HFFc6 (cell line): Measurements from ENCODE around the gene WNK3. TPM values are rescaled to one million over a fixed set of nuclear protein-coding genes. Genes with fewer than 3 reads are reported as not detected.

Source experiments
- DNase-seq: peaks from one replicate; pipeline ENCODE4 v3.0.0-alpha.2; 2018
- H3K27ac Mint-ChIP-seq: 2 replicates; pipeline ENCODE4 v1.8.0; 2020; ENCODE audit warnings: mild to moderate bottlenecking, mixed read lengths
- H3K27me3 Mint-ChIP-seq: 2 replicates; pipeline ENCODE4 v1.8.0; 2021; ENCODE audit warnings: mild to moderate bottlenecking, moderate library complexity, mixed read lengths; ENCODE audit not compliant: insufficient read depth
- H3K36me3 Mint-ChIP-seq: 2 replicates; pipeline ENCODE4 v1.8.0; 2021; ENCODE audit warnings: low read depth, mixed read lengths
- H3K4me1 Mint-ChIP-seq: 2 replicates; pipeline ENCODE4 v1.8.0; 2020; ENCODE audit warnings: low read depth, mixed read lengths
- H3K4me3 Mint-ChIP-seq: 2 replicates; pipeline ENCODE4 v1.8.0; 2020; ENCODE audit warnings: mild to moderate bottlenecking, moderate library complexity, mixed read lengths
- H3K9me3 Mint-ChIP-seq: 2 replicates; pipeline ENCODE4 v1.8.0; 2020; ENCODE audit warnings: mild to moderate bottlenecking, mixed read lengths
- CTCF ChIP-seq: fragments of 200-600 bp; sonication (generic); IDR thresholded peaks from 2 replicates; pipeline ENCODE4 v1.5.0; 2021; ENCODE audit warnings: antibody characterized with exemption, mild to moderate bottlenecking
- total RNA-seq, 6 experiments: library from RNA; stranded (reverse); fragmentation: NEBNext Ultra II Directional; extraction: Animal tissue kit (Norgen Biotek cat#: 25700); gene quantifications; 2 replicates in 1 of 6; 3 replicates in 5 of 6; pipeline ENCODE4 v1.2.3, GENCODE V29; 2021

Gene WNK3
- total RNA-seq, 6 experiments from 2014 or later: not detected

GRCh38 chrX:54281676-54282075 lies 76.2 kb downstream of the WNK3 start:
- Mint-ChIP-seq H3K4me3 (no peak overlapping the region), H3K4me1 (no peaks in the 10 kb centered on the region), H3K27ac (no peak overlapping the region), H3K27me3 (no peaks in the 10 kb centered on the region), H3K9me3 (no peaks in the 10 kb centered on the region), H3K36me3 (no peaks in the 10 kb centered on the region)
- TF ChIP-seq CTCF: no peak
- no peak for DNase-seq

DNA sequence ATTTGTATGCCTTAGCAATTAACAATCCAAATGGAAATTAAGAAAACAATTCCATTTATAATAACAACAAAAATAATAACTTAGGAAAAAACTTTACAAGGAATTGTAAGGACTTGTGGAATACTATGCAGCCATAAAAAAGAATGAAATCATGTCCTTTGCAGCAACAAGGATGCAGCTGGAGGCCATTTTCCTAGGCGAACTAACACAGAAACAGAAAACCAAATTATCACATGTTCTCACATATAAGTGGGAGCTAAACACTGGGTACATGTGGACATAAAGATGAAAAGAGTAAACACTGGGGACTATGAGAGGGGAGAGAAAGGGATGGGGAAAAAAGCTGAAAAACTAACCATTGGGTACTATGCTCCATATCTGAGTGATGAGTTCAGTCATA lies 77.4 kb downstream of the WNK3 start:
- no peak for TF ChIP-seq CTCF
- Mint-ChIP-seq H3K4me3 (no peak overlapping the region), H3K27me3 (peaks cover 2% of the 10 kb centered on the region), H3K4me1 (no peaks in the 10 kb centered on the region), H3K36me3 (no peaks in the 10 kb centered on the region), H3K9me3 (no peaks in the 10 kb centered on the region), H3K27ac (no peak overlapping the region)
- DNase-seq: no peak

DNA sequence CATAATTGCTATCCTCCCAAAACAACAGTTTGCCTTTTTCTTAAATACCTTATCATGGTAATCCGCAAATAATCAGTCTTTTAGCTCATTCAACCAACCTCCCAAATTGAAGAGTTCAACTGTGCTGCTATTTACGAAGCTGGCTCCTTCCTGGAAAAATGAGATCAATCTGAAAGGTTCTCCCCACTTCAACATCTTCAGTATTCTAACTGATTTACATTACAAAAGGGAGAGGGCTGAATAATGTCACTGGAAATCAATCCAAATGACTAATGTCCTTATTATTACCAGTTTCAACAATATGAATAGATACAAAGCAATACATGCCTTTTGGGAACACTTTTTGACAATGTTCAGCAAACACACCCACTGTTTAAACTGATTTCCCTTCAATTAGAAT lies 86.2 kb downstream of the WNK3 start:
- Mint-ChIP-seq H3K4me3 (no peak overlapping the region), H3K4me1 (no peaks in the 10 kb centered on the region), H3K9me3 (no peaks in the 10 kb centered on the region), H3K27me3 (peaks cover 9% of the 10 kb centered on the region), H3K27ac (no peak overlapping the region), H3K36me3 (no peaks in the 10 kb centered on the region)
- DNase-seq: no peak
- TF ChIP-seq CTCF: no peak

DNA sequence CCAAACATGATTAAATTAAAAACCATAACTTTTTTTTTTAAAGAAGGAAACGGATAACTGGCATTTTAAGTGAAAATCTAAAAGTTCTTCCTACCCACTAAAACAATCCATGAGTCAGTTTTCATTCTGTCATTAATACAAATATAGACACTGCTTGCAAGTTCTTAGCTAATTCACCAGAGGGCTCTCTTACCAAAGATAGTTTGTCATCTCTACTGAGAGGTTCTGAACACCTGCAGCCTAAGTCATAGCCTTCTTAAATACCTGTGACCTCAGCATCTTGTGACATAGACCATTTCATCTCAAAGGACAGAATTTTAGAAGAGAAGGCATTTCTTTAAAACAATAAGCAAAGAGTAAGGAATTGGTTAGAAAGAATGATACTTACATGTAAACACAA lies 109.5 kb downstream of the WNK3 start:
- DNase-seq: peak; percentile 18
- Mint-ChIP-seq H3K9me3 (no peaks in the 10 kb centered on the region), H3K4me3 (no peak overlapping the region), H3K36me3 (no peaks in the 10 kb centered on the region), H3K4me1 (no peaks in the 10 kb centered on the region), H3K27ac (no peak overlapping the region), H3K27me3 (peaks cover 1% of the 10 kb centered on the region; the same call in 1 of the 2 replicates)
- TF ChIP-seq CTCF: peak; percentile 48

GRCh38 chrX:54246866-54247265 lies 111.0 kb downstream of the WNK3 start:
- H3K27me3 Mint-ChIP-seq: peaks cover 1% of the 10 kb centered on the region; the same call in 1 of the 2 replicates
- no peaks in the 10 kb centered on the region for H3K36me3 Mint-ChIP-seq
- no peak for TF ChIP-seq CTCF
- no peaks in the 10 kb centered on the region for H3K4me1 Mint-ChIP-seq
- H3K4me3 Mint-ChIP-seq: no peak overlapping the region
- H3K27ac Mint-ChIP-seq: no peak overlapping the region
- H3K9me3 Mint-ChIP-seq: no peaks in the 10 kb centered on the region
- no peak for DNase-seq

DNA sequence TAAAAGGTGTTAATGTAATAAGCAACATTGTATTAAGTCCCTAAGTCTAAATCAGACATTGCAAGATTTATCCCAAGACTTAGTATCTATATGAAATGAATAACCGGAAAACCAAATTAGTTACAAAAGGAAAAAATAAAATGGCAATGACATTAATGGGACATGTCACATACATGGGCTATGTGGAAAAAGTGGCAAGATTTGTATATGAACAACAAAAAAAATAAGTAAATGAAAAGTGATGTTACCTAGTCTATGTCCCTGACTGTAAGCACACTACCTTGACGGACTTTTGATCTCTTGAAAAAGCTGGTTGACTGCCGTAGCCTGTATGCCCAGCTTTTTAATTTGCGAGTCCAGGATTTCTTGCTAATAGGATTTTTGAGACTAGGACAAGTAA lies 119.3 kb downstream of the WNK3 start:
- no peaks in the 10 kb centered on the region for H3K36me3 Mint-ChIP-seq
- no peak overlapping the region for H3K4me3 Mint-ChIP-seq
- no peaks in the 10 kb centered on the region for H3K4me1 Mint-ChIP-seq
- no peak overlapping the region for H3K27ac Mint-ChIP-seq
- H3K27me3 Mint-ChIP-seq: no peaks in the 10 kb centered on the region; the same call in none of the 2 replicates
- no peak for TF ChIP-seq CTCF
- H3K9me3 Mint-ChIP-seq: no peaks in the 10 kb centered on the region
- DNase-seq: no peak
